HG03139 (cell line): Measurements from ENCODE around the gene COL1A1.

Source experiments
- ATAC-seq: cut with Tn5 transposase; IDR thresholded peaks from one replicate; pipeline ENCODE4 v1.9.1; 2021; ENCODE audit not compliant: unreplicated experiment

The COL1A1 gene

DNA sequence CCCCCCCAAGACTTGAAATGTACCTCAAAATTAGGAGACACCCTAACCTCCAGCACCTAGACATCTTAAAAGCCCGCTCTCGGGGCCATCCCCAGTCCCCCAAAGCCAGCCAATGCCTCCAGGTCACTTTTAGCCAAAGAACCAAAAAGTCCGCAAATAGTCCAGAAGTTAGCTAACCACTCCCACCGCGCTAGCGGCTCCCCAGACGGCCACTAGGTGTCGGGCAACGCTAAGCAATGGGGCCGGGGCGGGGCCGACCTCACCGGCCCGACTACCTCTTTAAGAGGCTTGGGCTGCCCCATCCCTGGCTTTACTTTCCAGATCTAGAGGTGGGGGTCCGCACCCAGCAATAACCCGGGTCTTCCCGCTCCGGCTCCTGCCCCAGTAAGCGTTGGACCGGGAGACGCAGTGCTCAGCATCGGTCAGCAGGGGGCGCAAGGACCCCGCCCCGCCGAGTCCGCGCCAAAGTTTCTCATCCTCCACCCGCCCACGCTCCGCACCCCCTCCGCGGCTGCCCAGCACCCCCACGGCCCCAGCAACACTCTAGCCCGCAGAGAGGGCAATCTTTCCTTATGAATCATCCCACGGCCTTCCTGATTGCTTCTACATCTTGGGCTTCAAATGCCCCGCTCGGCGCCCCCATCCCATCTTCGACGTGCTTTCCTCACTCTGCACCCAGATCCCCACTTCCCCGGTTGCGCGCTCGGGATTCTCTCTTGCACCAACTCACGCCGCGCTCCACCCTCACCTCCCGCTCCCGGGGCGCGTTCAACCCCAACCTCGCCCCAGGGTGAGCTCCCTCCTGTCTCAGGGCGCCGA, 765 bp downstream of the COL1A1 start:
- no peak for ATAC-seq

GRCh38 chr17:50199803-50200456, 1.5 kb downstream of the COL1A1 start:
- no peak for ATAC-seq

DNA sequence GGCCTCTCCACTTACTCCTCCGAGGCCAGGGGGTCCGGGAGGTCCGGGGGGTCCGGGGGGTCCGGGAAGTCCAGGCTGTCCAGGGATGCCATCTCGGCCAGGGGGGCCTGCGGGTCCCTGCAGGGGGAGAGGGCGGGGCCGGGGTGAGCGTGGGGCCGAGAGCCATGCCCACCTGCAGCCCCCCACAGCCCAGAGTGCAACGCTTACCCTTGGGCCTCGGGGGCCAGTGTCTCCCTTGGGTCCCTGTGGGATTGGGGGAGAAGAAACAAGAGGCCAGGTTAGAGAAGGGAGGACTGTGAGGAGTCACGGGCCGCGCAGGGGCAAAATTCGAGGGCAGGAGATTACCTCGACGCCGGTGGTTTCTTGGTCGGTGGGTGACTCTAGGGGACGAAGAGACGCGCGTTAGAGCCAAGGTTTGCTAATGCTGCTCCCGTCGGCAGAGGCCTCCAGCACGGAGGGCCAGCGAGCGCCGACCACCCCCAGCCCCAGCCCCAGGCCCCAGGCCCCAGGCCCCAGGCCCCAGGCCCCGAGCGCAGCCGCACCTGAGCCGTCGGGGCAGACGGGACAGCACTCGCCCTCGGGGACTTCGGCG, 2.1 kb downstream of the COL1A1 start:
- ATAC-seq, result no peak

DNA sequence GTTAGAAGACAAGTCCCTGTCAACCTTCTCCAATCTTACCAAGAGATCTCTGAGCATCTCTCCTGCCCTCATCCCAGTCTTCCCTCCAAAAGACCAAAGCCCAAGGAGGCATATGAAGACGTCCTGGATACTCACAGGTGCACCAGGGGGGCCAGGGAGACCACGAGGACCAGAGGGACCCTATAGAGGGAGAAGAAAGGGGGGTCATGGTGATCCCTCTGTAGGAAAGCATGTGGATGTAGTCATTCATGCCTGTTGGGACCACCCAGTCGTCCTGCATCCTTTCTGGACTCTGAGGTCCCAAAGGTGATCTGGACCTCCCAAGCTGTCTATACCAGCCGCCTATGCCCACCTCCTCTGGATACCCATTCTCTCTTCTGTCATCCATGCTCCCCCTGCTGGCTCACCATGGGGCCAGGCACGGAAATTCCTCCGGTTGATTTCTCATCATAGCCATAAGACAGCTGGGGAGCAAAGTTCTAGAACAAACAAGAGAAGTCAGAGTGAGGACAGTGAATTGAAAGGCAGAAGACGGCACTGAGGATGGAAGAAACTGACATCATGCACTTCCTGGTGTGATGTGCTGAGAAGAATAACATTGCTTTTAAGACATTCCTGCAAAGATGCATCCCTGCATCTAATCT, 3.3 kb downstream of the COL1A1 start:
- ATAC-seq, result no peak

- no peak for ATAC-seq
Measured at GRCh38 chr17:50196826-50197225, 4.6 kb downstream of the COL1A1 start.

- no peak for ATAC-seq
Measured at GRCh38 chr17:50196036-50196435, 5.4 kb downstream of the COL1A1 start.

DNA sequence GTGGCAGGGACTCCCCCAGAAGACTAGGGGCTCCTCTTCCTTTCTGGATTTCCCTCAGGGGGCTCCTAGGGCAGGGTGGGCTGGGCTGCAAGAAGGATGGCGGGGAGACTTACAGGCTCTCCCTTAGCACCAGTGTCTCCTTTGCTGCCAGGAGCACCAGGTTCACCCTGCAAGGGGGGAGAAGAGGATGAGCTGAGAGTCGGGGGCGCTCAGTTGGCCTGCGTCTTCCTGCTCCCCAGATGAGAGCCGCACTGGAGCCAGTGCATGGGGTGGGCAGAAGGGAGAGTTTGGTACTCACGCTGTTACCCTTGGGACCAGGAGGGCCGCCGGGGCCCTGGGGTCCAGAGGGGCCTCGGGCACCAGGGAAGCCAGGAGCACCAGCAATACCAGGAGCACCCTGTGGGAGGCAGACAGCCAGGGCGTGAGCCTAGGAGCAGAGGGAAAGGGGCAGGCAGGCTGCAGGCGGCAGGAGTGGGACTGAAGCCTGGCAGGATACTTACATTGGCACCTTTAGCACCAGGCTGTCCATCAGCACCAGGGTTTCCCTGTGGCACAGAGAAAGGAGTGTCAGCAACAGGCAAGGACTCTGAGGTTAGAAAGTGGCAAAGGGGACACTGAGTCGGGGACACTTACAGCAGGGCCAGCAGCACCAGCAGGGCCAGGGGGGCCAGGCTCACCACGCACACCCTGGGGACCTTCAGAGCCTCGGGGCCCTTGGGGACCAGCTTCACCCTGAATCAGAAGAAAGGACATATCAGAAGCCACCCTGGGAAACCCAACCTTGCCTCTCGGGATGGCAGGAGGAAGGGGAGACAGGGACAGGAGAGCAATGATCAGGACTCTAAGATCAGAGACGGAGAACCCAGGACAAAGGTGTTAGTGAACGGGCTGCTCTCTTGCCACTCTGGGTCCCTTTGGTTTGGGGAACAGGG, 6.2 kb downstream of the COL1A1 start:
- ATAC-seq, result no peak

DNA sequence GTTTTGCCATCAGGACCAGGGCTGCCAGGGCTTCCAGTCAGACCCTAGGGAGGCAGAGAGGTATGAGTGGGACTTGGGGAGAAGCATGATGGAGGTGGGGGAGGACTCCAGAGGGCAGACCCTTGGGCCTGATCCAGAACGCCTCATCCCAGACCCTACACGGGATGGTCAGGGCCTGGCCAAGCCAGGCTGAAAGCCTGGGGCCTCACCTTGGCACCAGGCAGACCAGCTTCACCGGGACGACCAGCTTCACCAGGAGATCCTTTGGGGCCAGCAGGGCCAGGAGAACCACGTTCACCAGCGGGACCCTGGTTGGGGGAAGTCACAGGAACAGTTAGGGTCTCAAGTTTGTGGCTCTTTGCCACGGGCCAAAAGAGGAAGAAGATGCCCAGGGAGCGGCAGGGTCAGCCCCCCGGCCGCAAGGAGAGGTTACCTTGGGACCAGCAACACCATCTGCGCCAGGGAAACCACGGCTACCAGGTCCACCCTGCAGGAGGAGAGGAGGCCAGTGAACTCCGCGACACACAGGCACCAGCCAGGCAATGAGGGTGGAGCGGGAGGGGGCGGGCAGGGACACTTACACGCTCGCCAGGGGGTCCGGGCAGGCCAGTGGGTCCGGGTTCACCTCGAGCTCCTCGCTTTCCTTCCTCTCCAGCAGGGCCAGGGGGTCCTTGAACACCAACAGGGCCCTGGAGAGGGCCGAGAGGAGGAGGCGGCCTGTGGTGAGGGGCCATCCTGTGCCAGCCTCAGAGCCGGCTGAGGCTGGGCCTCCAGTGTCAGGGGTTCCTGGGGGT, 7.1 kb downstream of the COL1A1 start:
- no peak for ATAC-seq

GRCh38 chr17:50192618-50193291, 8.7 kb downstream of the COL1A1 start:
- ATAC-seq, result no peak

GRCh38 chr17:50192144-50192617, 9.2 kb downstream of the COL1A1 start:
- ATAC-seq, result no peak

DNA sequence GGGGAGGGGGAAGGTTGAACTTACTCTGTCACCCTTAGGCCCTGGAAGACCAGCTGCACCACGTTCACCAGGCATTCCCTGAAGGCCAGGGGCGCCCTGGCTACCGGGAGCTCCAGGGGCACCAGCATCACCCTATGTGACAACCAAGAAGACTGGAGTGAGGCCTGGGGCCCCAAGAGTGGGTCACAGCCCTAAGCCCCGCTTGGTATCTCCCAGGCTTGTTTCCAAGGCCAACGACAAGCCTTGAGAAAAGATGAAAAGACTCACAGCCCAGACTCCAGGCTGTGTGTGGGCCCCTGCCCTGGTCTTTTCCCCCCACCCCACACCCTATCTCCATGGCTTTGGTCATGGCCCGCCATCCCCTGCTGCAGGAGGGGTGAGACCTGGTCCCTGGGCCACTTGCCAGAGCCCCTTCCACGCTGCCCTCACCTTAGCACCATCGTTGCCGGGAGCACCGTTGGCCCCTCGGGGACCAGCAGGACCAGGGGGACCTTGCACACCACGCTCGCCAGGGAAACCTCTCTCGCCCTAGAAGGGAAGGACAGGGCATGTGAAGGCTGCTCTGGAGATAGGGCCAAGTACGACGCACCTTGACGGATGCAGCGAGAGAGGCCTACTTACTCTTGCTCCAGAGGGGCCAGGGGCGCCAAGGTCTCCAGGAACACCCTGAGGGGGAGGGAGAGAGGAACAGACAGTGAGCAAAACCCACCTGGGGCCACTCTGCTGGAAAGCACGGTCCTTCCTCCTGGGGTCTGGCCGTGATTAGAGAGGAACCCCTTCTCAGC, 9.9 kb downstream of the COL1A1 start:
- no peak for ATAC-seq

DNA sequence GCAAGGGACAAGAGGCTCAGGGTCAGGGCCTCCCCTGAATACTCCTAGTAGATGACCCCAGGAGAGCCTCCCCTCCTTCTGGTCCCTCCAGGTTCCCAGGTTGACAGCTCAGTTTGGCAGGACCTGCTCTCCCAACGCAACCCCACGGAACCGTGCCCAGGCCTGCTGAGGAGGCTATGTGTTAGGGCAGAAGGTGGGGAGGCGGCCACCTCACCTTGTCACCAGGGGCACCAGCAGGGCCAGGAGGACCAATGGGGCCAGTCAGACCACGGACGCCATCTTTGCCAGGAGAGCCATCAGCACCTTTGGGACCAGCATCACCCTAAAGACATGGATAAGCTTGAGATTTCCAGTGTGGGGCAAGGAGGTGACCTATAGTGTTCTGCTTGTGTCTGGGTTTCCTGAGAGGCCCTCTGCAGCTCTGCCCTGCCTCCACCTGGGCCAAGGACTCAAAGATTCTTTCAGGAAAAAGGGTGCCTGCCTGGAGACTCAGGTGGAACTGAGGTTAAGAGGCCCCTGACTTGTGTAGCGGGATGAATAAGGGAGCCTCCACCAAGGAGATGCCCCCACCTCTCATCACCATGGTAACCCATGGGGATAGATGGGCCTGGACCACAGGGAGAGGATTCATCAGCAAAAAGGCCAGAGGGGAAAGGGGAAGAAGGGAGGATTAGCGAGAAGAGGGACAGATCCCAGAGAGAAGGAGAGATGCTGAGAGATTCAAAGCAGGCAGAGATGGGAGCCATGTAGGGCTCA, 10.7 kb downstream of the COL1A1 start:
- ATAC-seq, result no peak

- ATAC-seq, result no peak
Measured at GRCh38 chr17:50190293-50190602, 11.2 kb downstream of the COL1A1 start.

- ATAC-seq, result no peak
Measured at GRCh38 chr17:50189550-50190292, 11.7 kb downstream of the COL1A1 start.

GRCh38 chr17:50188921-50189549, 12.4 kb downstream of the COL1A1 start:
- no peak for ATAC-seq

- ATAC-seq, result no peak
Measured at GRCh38 chr17:50188531-50188920, 12.9 kb downstream of the COL1A1 start.
